SK-N-SH (cell line): ENCODE measurements around the gene DIPK1C. TPM values are rescaled to one million over a fixed set of nuclear protein-coding genes. Genes with fewer than 3 reads are reported as not detected.

Experiments used
- CTCF ChIA-PET: fragments of 300-600, 350-600 bp; formaldehyde crosslinking; extraction: SDS; loops from one replicate; lab custom pipeline; 2021; lab: Yijun Ruan, JAX
- POLR2A ChIA-PET: fragments of 350-600 bp; sonication (Branson Sonifier 250); formaldehyde crosslinking; extraction: SDS; loops from one replicate; lab custom pipeline; 2020; ENCODE audit warnings: antibody characterized with exemption, inconsistent platforms; lab: Yijun Ruan, JAX
- DNase-seq: peaks from one replicate; pipeline ENCODE4 v3.0.0; 2012
- H2AFZ ChIP-seq: fragments of 200-600 bp; sonication (generic); 2 replicates; pipeline ENCODE4 v1.8.1; 2016; ENCODE audit warnings: antibody characterized with exemption, mild to moderate bottlenecking, low read depth
- H3F3A ChIP-seq: fragments of 200-600 bp; sonication (generic); replicated peaks from 2 replicates; pipeline ENCODE3; 2016; ENCODE audit warnings: antibody characterized with exemption, mild to moderate bottlenecking; ENCODE audit not compliant: insufficient read depth
- H3K27ac ChIP-seq, 2 experiments: fragments of 200-500 bp in 1 of 2; fragments of 200-600 bp in 1 of 2; sonication (Bioruptor generic) in 1 of 2; sonication (generic), shearing (Covaris generic) in 1 of 2; 2 replicates each; pipeline versions ENCODE4 v1.5.1 to v1.6.1; 2014 to 2016; ENCODE audit warnings: low read depth in 2 of 2, inconsistent platforms in 1 of 2, low read length in 1 of 2, mild to moderate bottlenecking in 1 of 2, mixed read lengths in 1 of 2
- H3K27me3 ChIP-seq: fragments of 200-600 bp; sonication (generic), shearing (Covaris generic); 2 replicates; pipeline ENCODE4 v1.6.1; 2016; ENCODE audit warnings: mixed run types; ENCODE audit not compliant: insufficient read depth
- H3K36me3 ChIP-seq, 2 experiments: fragments of 200-500 bp in 1 of 2; fragments of 200-600 bp in 1 of 2; sonication (Bioruptor generic) in 1 of 2; sonication (generic) in 1 of 2; replicated peaks in 1 of 2; 2 replicates each; pipeline versions ENCODE3 to v1.5.1; 2014 to 2016; ENCODE audit warnings: low read length in 1 of 2, mild to moderate bottlenecking in 1 of 2; ENCODE audit not compliant: insufficient read depth in 2 of 2, control insufficient read depth in 1 of 2
- H3K4me1 ChIP-seq, 2 experiments: fragments of 200-500 bp in 1 of 2; fragments of 200-600 bp in 1 of 2; sonication (Bioruptor generic) in 1 of 2; sonication (generic), shearing (Covaris generic) in 1 of 2; 2 replicates each; pipeline versions ENCODE4 v1.5.1 to v1.6.1; 2014 to 2016; ENCODE audit warnings: low read depth in 1 of 2, low read length in 1 of 2, mixed run types in 1 of 2; ENCODE audit not compliant: insufficient read depth in 2 of 2, control insufficient read depth in 1 of 2
- H3K4me2 ChIP-seq: fragments of 200-600 bp; sonication (generic), shearing (Covaris generic); 2 replicates; pipeline ENCODE4 v1.6.1; 2017; ENCODE audit warnings: mixed run types
- H3K4me3 ChIP-seq, 2 experiments: fragments of 200-500 bp in 1 of 2; fragments of 200-600 bp in 1 of 2; sonication (Bioruptor generic) in 1 of 2; sonication (generic), shearing (Covaris generic) in 1 of 2; 2 replicates each; pipeline versions ENCODE4 v1.5.1 to v1.8.1; 2014 to 2016; ENCODE audit warnings: low read depth in 2 of 2, inconsistent platforms in 1 of 2, low read length in 1 of 2, mild to moderate bottlenecking in 1 of 2, mixed read lengths in 1 of 2, moderate library complexity in 1 of 2
- H3K79me2 ChIP-seq: fragments of 200-600 bp; sonication (generic); 2 replicates; pipeline ENCODE4 v1.8.1; 2017; ENCODE audit warnings: mild to moderate bottlenecking; ENCODE audit not compliant: insufficient read depth
- H3K9ac ChIP-seq: fragments of 200-600 bp; sonication (generic); 2 replicates; pipeline ENCODE4 v1.6.1; 2017; ENCODE audit warnings: mixed run types
- H3K9me2 ChIP-seq: fragments of 200-600 bp; sonication (generic); 2 replicates; pipeline ENCODE4 v1.6.1; 2017; ENCODE audit warnings: mixed run types
- H3K9me3 ChIP-seq: fragments of 200-600 bp; sonication (generic); 2 replicates; pipeline ENCODE4 v1.6.1; 2017; ENCODE audit warnings: mixed run types, mild to moderate bottlenecking, moderate library complexity
- H4K20me1 ChIP-seq: fragments of 200-600 bp; sonication (generic); 2 replicates; pipeline ENCODE4 v1.6.1; 2017; ENCODE audit warnings: mild to moderate bottlenecking, mixed run types; ENCODE audit not compliant: insufficient read depth
- ELF1 ChIP-seq: IDR thresholded peaks from 2 replicates; pipeline ENCODE4 v1.4.0; 2012
- EP300 ChIP-seq, 2 experiments: IDR thresholded peaks; 2 replicates each; pipeline versions ENCODE4 v1.4.0 to v1.6.1; 2012; ENCODE audit warnings: borderline replicate concordance in 1 of 2, low read depth in 1 of 2, low read length in 1 of 2
- EZH2phosphoT487 ChIP-seq: fragments of 200-600 bp; sonication (generic); IDR thresholded peaks from 2 replicates; pipeline ENCODE4 v1.6.1; 2017; ENCODE audit warnings: low read depth, mixed run types, mild to moderate bottlenecking, antibody characterized with exemption, moderate library complexity, borderline replicate concordance
- FOSL2 ChIP-seq: IDR thresholded peaks from 2 replicates; pipeline ENCODE4 v1.4.0; 2012; ENCODE audit warnings: low read depth, mild to moderate bottlenecking, moderate library complexity, borderline replicate concordance
- FOXM1 ChIP-seq: IDR thresholded peaks from 2 replicates; pipeline ENCODE4 v1.4.0; 2012; ENCODE audit warnings: low read depth, mild to moderate bottlenecking
- GABPA ChIP-seq: IDR thresholded peaks from 2 replicates; pipeline ENCODE4 v1.4.0; 2012; ENCODE audit warnings: low read depth, mild to moderate bottlenecking
- GATA2 ChIP-seq: sonication (generic); formaldehyde crosslinking; IDR thresholded peaks from 2 replicates; pipeline ENCODE4 v1.5.0; 2020; ENCODE audit warnings: mild to moderate bottlenecking, missing genetic modification reagents
- NFIC ChIP-seq: IDR thresholded peaks from 2 replicates; pipeline ENCODE4 v1.4.0; 2012; ENCODE audit warnings: borderline replicate concordance
- POLR2AphosphoS5 ChIP-seq: IDR thresholded peaks from 2 replicates; pipeline ENCODE4 v1.6.1; 2012; ENCODE audit warnings: low read depth, low read length
- RAD21 ChIP-seq: IDR thresholded peaks from 2 replicates; pipeline ENCODE4 v1.6.1; 2012; ENCODE audit warnings: mild to moderate bottlenecking, low read length
- RCOR1 ChIP-seq: fragments of 150-350 bp; IDR thresholded peaks from 2 replicates; pipeline ENCODE4 v1.6.1; 2017; ENCODE audit warnings: antibody characterized with exemption, low read length
- RFX5 ChIP-seq: IDR thresholded peaks from 2 replicates; pipeline ENCODE4 v1.6.1; 2012; ENCODE audit warnings: mild to moderate bottlenecking, improper control_type of control experiment, low read length
- RXRA ChIP-seq: IDR thresholded peaks from 2 replicates; pipeline ENCODE4 v1.4.0; 2012; ENCODE audit warnings: low read depth, mild to moderate bottlenecking, borderline replicate concordance
- TAF1 ChIP-seq: IDR thresholded peaks from 2 replicates; pipeline ENCODE4 v1.6.1; 2012; ENCODE audit warnings: low read depth, mild to moderate bottlenecking, low read length, moderate library complexity, borderline replicate concordance
- TCF12 ChIP-seq: IDR thresholded peaks from 2 replicates; pipeline ENCODE4 v1.4.0; 2012
- WGBS: methylation state at CpG from one replicate; pipeline ENCODE4 v1.1.6; 2017; ENCODE audit warnings: low lambda C conversion rate; 5-methylcytosine and 5-hydroxymethylcytosine counted together
- polyA plus RNA-seq, 3 experiments: library from polyadenylated mRNA; depleted of rRNA; stranded (reverse); fragments of >200 nt; gene quantifications; 2 replicates each; pipeline ENCODE4 v1.2.3, GENCODE V29; 2012
- TF ChIP-seq, protein P1 (sequence below): fragments of 200-600 bp; sonication (generic); IDR thresholded peaks from 2 replicates; pipeline ENCODE4 v1.6.1; 2017; ENCODE audit warnings: antibody characterized with exemption, mild to moderate bottlenecking, moderate library complexity
- TF ChIP-seq, protein P2 (sequence below): fragments of 150-350 bp; IDR thresholded peaks from 2 replicates; pipeline ENCODE4 v1.6.1; 2016; ENCODE audit warnings: mild to moderate bottlenecking, low read depth, low read length
- TF ChIP-seq, protein P3 (sequence below): IDR thresholded peaks from 2 replicates; pipeline ENCODE4 v1.4.0; 2012; ENCODE audit warnings: low read depth, borderline replicate concordance

DIPK1C gene
- polyA plus RNA-seq, 1 of the 3 experiments (the other 2 are of a cell fraction): not detected

DNA sequence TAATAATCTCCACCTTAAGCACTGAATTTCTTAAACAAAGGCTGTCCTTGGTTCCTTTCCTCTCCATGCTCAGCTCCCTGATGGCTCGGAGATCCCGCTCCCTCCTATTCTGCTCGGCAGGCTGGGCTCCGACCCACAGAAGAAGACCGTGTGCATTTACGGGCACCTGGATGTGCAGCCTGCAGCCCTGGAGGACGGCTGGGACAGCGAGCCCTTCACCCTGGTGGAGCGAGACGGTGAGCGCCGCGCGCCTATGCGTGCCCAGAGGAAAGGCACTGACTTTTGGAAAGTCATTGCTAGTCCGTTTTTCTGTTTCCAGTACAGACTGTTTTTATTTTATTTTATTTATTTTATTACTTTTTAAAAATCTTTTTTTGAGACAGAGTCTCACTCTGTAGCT lies 48.7 kb upstream of the DIPK1C start:
- no peaks in the 10 kb centered on the region for H3K27me3 ChIP-seq
- no peak for TF ChIP-seq NFIC
- no peak for TF ChIP-seq FOXM1
- no peak for TF ChIP-seq RAD21
- no peak overlapping the region for H3K4me3 ChIP-seq
- H3K27ac ChIP-seq: no peak overlapping the region
- H3K9me3 ChIP-seq: no peaks in the 10 kb centered on the region
- no peaks in the 10 kb centered on the region for H3K79me2 ChIP-seq
- H2AFZ ChIP-seq: no peak overlapping the region
- no peaks in the 10 kb centered on the region for H3K4me1 ChIP-seq
- 94% methylated on average over 16 of the region's 16 CpGs for WGBS
- no peaks in the 10 kb centered on the region for H3F3A ChIP-seq
- H3K9ac ChIP-seq: no peak overlapping the region
- CTCF ChIA-PET: interaction anchor here (1.4 to 1.7 kb wide), 2 partner anchors 46 to 152 kb away, joined by 3 to 6 read pairs; no protein-coding TSS in a partner anchor
- H3K36me3 ChIP-seq: peaks cover 26 to 67% of the 10 kb centered on the region in 2 experiments
- no peaks in the 10 kb centered on the region for H4K20me1 ChIP-seq
- no peaks in the 10 kb centered on the region for H3K9me2 ChIP-seq
- no peak overlapping the region for H3K4me2 ChIP-seq
- no peak for DNase-seq
- POLR2A ChIA-PET: no interaction called here

DNA sequence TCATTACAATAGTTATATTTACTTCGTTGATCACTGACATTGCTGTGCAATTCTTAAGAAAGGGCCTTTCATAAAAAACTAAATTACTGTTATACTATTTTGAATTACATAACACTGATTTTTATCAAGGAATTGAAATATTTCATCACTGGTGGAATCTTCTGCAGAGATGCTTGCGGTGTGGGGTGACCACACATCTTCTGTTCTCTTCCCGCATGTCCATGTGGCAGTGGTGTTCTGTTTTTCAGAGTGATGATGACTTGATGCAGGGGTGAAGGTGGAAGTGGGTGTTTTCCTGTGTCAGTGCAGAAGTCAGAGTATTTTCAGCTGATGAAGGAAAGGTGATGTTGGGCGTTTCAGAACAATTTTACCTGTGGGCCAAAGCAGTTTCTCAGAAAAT lies 46.0 kb upstream of the DIPK1C start:
- H4K20me1 ChIP-seq: no peaks in the 10 kb centered on the region
- TF ChIP-seq, protein P1, sequence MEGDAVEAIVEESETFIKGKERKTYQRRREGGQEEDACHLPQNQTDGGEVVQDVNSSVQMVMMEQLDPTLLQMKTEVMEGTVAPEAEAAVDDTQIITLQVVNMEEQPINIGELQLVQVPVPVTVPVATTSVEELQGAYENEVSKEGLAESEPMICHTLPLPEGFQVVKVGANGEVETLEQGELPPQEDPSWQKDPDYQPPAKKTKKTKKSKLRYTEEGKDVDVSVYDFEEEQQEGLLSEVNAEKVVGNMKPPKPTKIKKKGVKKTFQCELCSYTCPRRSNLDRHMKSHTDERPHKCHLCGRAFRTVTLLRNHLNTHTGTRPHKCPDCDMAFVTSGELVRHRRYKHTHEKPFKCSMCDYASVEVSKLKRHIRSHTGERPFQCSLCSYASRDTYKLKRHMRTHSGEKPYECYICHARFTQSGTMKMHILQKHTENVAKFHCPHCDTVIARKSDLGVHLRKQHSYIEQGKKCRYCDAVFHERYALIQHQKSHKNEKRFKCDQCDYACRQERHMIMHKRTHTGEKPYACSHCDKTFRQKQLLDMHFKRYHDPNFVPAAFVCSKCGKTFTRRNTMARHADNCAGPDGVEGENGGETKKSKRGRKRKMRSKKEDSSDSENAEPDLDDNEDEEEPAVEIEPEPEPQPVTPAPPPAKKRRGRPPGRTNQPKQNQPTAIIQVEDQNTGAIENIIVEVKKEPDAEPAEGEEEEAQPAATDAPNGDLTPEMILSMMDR: no peak
- TF ChIP-seq RCOR1 (no peak), EZH2phosphoT487 (no peak), RXRA (no peak), TAF1 (no peak), EP300 (IDR thresholded peaks at IDR 0.05; ENCODE audit: borderline replicate concordance in 1 of 2, low read depth in 1 of 2, low read length in 1 of 2) (no peak), POLR2AphosphoS5 (no peak), ELF1 (no peak), FOXM1 (no peak), GABPA (no peak), RFX5 (no peak), FOSL2 (no peak), TCF12 (no peak), GATA2 (CRISPR knock-in tag) (no peak), NFIC (no peak)
- TF ChIP-seq, protein P2, sequence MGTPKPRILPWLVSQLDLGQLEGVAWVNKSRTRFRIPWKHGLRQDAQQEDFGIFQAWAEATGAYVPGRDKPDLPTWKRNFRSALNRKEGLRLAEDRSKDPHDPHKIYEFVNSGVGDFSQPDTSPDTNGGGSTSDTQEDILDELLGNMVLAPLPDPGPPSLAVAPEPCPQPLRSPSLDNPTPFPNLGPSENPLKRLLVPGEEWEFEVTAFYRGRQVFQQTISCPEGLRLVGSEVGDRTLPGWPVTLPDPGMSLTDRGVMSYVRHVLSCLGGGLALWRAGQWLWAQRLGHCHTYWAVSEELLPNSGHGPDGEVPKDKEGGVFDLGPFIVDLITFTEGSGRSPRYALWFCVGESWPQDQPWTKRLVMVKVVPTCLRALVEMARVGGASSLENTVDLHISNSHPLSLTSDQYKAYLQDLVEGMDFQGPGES: no peak
- TF ChIP-seq, protein P3, sequence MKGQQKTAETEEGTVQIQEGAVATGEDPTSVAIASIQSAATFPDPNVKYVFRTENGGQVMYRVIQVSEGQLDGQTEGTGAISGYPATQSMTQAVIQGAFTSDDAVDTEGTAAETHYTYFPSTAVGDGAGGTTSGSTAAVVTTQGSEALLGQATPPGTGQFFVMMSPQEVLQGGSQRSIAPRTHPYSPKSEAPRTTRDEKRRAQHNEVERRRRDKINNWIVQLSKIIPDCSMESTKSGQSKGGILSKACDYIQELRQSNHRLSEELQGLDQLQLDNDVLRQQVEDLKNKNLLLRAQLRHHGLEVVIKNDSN: no peak
- CTCF ChIA-PET: no interaction called here
- H3K4me1 ChIP-seq: no peaks in the 10 kb centered on the region
- H3K9me3 ChIP-seq: no peaks in the 10 kb centered on the region
- H3K9ac ChIP-seq: no peak overlapping the region
- WGBS: 97% methylated on average over 4 of the region's 4 CpGs
- no peak overlapping the region for H2AFZ ChIP-seq
- POLR2A ChIA-PET: no interaction called here
- no peaks in the 10 kb centered on the region for H3K9me2 ChIP-seq
- H3K79me2 ChIP-seq: peaks cover 12% of the 10 kb centered on the region
- no peak overlapping the region for H3K4me3 ChIP-seq
- no peaks in the 10 kb centered on the region for H3K27me3 ChIP-seq
- H3F3A ChIP-seq: no peaks in the 10 kb centered on the region
- no peak for DNase-seq
- H3K4me2 ChIP-seq: no peak overlapping the region
- H3K36me3 ChIP-seq: peaks cover 29 to 50% of the 10 kb centered on the region in 2 experiments
- H3K27ac ChIP-seq: no peak overlapping the region
